HL-60 (cell line): ENCODE data around the gene PSMD3.

Experiments
- CTCF ChIP-seq: IDR thresholded peaks from one replicate; pipeline ENCODE4 v1.5.1; 2011; ENCODE audit warnings: low read length, control low read depth, inconsistent platforms; ENCODE audit not compliant: insufficient read depth
- POLR2AphosphoS5 ChIP-seq: IDR thresholded peaks from 2 replicates; pipeline ENCODE4 v1.6.1; 2012; ENCODE audit warnings: low read depth
- REST ChIP-seq: IDR thresholded peaks from 2 replicates; pipeline ENCODE4 v1.6.1; 2012; ENCODE audit warnings: low read depth; ENCODE audit not compliant: insufficient replicate concordance

- TF ChIP-seq CTCF: no peak
- no peak for TF ChIP-seq REST
- no peak for TF ChIP-seq POLR2AphosphoS5
Measured at GRCh38 chr17:40019140-40019991, 38.8 kb downstream of the PSMD3 start.
